Measurements from ENCODE around the gene APH1B. TPM values are rescaled to one million over a fixed set of nuclear protein-coding genes. Genes with fewer than 3 reads are reported as not detected.

The APH1B gene
- total and polyA plus RNA-seq, 12 donors, result 1.7 to 11.4 (median 7.4) TPM

- intact Hi-C loops (cut with DNase I), result no loop called here
These were observed 50.4 kb downstream of the APH1B start for GRCh38 chr15:63327648-63328421.

GRCh38 chr15:63329567-63330350, 52.4 kb downstream of the APH1B start:
- ATAC-seq, result no peak
- no peak for TF ChIP-seq CTCF (IDR thresholded peaks at IDR 0.05)
- 93 to 98% methylated on average over 5 of the region's 5 CpGs for WGBS, 2 donors

More at GRCh38 chr15:63327648-63328421, 50.4 kb downstream of the APH1B start:
- ATAC-seq (peak in 6 of 8 donors; percentile 26 to 69 (median 48)), DNase-seq (peak in 1 of 2 donors; percentile 9)
- Histone ChIP-seq H3K27me3 (no peaks in the 10 kb centered on the region), H3K4me1 (no peaks in the 10 kb centered on the region), H3K4me3 (no peak overlapping the region), H3K27ac (no peak overlapping the region), H3K9me3 (no peaks in the 10 kb centered on the region), H3K36me3 (no peaks in the 10 kb centered on the region)
- WGBS, 2 donors, result 70 to 75% methylated on average over 12 of the region's 12 CpGs
- no peak for TF ChIP-seq CTCF (IDR thresholded peaks at IDR 0.05)

GRCh38 chr15:63330926-63331325, 53.5 kb downstream of the APH1B start:
- H3K36me3 ChIP-seq, result no peaks in the 10 kb centered on the region
- no peaks in the 10 kb centered on the region for H3K27me3 ChIP-seq
- no peak for TF ChIP-seq CTCF (IDR thresholded peaks at IDR 0.05)
- no peak for ATAC-seq
- no peak overlapping the region for H3K27ac ChIP-seq
- no peak for DNase-seq
- WGBS, 2 donors, result 66 to 75% methylated on average over 10 of the region's 10 CpGs
- H3K9me3 ChIP-seq, result no peaks in the 10 kb centered on the region
- no peaks in the 10 kb centered on the region for H3K4me1 ChIP-seq
- intact Hi-C loops (cut with DNase I), result no loop called here
- H3K4me3 ChIP-seq, result no peak overlapping the region

More at GRCh38 chr15:63329567-63330350, 52.4 kb downstream of the APH1B start:
- Histone ChIP-seq H3K9me3 (no peaks in the 10 kb centered on the region), H3K4me1 (no peaks in the 10 kb centered on the region), H3K27ac (no peak overlapping the region), H3K4me3 (no peak overlapping the region), H3K27me3 (no peaks in the 10 kb centered on the region), H3K36me3 (no peaks in the 10 kb centered on the region)
- no peak for DNase-seq
- intact Hi-C loops (cut with DNase I), result no loop called here

- intact Hi-C loops (cut with DNase I), result no loop called here
- no peak overlapping the region for H3K4me3 ChIP-seq
- no peaks in the 10 kb centered on the region for H3K4me1 ChIP-seq
- WGBS, 2 donors, result 90 to 93% methylated on average over 12 of the region's 12 CpGs
- no peaks in the 10 kb centered on the region for H3K27me3 ChIP-seq
- H3K9me3 ChIP-seq, result no peaks in the 10 kb centered on the region
- ATAC-seq (no peak), DNase-seq (no peak)
- no peaks in the 10 kb centered on the region for H3K36me3 ChIP-seq
- no peak overlapping the region for H3K27ac ChIP-seq
- TF ChIP-seq CTCF (IDR thresholded peaks at IDR 0.05), result no peak
These were observed 54.1 kb downstream of the APH1B start for GRCh38 chr15:63331456-63331855.
